ENCODE results near the gene HMOX1. TPM values are rescaled to one million over a fixed set of nuclear protein-coding genes. Genes with fewer than 3 reads are reported as not detected.

HMOX1 gene
- total RNA-seq, 2 experiments from 2014 or later: 0.88 to 6.0 TPM

DNA sequence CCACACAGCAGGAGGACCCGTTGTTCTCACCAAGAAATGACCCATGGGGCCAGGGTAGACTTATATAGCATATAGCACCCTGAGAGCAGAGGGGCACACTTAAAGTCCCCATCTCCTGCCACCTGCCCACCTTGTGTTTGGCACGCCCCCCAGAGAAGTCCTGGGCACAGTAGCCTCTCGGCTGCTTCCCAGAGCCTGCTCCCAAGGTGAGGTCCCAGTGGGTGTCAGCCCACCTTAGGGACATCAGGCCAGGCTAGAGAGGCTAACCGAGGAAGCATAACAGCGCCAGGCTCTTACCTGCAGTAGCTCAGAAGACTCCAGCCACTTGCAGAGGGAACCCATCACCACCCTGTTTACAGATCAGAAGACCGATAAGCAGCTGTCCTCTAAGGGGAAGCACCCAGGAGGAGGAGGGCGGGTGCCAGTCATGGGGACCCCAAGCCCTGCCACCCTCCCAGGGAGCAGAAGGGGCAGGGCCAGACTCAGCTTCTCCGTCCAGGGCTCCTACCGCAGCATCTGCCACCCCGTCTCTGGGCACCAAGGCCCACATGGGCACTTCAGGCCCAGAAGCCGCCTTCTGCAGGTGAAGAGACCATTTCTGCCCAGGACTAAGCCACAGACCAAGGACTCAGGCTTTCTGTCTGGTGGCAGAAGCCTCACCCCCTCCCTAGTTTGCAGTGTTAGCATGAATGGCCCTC is 34.9 kb upstream of the HMOX1 start:
- no peak for DNase-seq
- H3K4me3 Mint-ChIP-seq: no peak overlapping the region
- H3K27ac Mint-ChIP-seq: no peak overlapping the region
- peaks cover 2% of the 10 kb centered on the region for H3K4me1 Mint-ChIP-seq
- H3K27me3 Mint-ChIP-seq: no peaks in the 10 kb centered on the region
- no peaks in the 10 kb centered on the region for H3K9me3 Mint-ChIP-seq (ENCODE audit: low read depth)
- CTCF ChIA-PET: interaction anchor here (0.6 kb wide), 1 partner anchor 50 kb away, joined by 3 read pairs; no protein-coding TSS in a partner anchor
- no peaks in the 10 kb centered on the region for H3K36me3 Mint-ChIP-seq
- ATAC-seq: no peak

DNA sequence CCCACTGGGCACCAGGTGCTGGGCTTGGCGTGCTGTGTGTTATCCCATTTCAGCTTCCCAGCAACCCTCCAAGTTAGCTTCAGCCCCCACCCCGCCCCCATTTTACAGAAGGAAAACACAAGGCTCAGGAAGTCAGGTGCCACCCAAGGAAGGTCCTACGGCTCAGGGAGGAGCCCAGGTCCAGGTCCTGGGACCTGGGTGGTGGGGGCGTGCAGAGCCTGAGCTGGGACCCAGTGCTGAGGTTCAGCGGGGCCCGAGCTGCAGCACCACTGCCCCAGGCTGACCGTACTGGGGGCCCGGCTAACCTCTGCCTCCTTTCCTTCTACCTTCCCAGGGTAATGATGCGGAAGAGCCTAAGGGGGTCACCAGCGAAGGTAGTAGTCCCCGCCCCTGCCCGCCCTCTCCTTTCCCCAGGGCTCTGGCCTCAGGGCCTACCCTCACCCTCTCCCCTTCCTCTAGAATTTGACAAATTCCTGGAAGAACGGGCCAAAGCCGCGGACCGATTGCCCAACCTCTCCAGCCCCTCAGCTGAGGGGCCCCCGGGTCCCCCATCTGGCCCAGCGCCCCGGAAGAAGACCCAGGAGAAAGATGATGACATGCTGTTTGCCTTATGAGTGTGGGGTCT is 34.2 kb upstream of the HMOX1 start:
- DNase-seq: no peak
- no peak for ATAC-seq
- Mint-ChIP-seq H3K27me3 (no peaks in the 10 kb centered on the region), H3K4me1 (peaks cover 10% of the 10 kb centered on the region), H3K9me3 (ENCODE audit: low read depth) (no peaks in the 10 kb centered on the region), H3K36me3 (no peaks in the 10 kb centered on the region), H3K27ac (no peak overlapping the region), H3K4me3 (no peak overlapping the region)
- CTCF ChIA-PET: interaction anchor here (0.6 kb wide), 1 partner anchor 49 kb away, joined by 3 read pairs; no protein-coding TSS in a partner anchor

DNA sequence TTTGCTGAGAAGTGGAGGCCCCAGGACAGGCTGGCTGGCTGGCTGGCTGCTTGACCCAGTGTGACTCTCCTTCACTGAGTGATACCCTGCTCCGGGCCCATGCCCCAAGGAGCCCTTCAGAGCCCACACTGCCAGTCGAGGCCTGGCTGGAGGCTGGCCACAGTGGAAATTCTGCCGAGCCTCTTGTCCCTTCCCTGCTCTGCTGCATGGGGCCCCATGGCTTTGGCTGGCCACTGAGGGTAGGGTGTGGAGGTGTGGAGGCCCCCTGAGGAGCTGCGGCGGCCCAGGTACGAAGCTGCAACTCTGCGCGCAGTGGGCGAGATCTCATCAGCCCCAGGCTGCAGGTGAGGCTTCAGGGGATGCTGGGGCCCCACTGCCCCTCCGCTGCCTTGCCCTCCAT is 33.4 kb upstream of the HMOX1 start:
- ATAC-seq (no peak), DNase-seq (no peak)
- CTCF ChIA-PET: no interaction called here
- Mint-ChIP-seq H3K9me3 (ENCODE audit: low read depth) (no peaks in the 10 kb centered on the region), H3K4me1 (peaks cover 15% of the 10 kb centered on the region), H3K27ac (no peak overlapping the region), H3K4me3 (no peak overlapping the region), H3K27me3 (no peaks in the 10 kb centered on the region), H3K36me3 (no peaks in the 10 kb centered on the region)

DNA sequence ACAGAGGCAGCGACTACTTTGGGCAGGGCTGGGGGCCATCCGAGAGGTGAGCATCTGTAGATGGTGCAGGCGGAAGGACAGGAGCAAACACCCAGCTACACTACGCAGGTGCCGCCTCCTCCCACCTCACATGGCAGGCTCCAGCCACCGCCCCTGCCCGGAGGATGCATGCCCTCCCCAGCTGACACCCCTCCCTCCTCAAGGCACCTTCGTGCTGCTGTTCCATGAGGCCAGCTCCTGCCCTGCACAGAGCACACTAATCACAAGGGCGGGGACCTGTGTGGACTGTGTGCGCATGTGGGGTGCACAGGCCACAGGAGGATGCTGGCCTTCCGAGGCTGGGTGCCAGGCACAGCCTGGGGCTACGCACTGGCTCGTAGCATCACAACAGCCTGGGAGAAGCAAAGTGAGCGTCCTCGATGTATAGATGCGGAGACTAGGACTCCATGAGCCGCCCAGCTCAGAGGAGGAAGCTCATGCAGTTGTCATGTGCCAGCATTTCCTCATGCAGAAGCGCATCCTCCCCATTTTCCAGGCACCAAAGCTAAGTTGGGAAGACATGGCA is 32.8 kb upstream of the HMOX1 start:
- CTCF ChIA-PET: interaction anchor here (1.3 kb wide), 1 partner anchor 268 kb away, joined by 3 read pairs; no protein-coding TSS in a partner anchor
- Mint-ChIP-seq H3K4me3 (no peak overlapping the region), H3K27me3 (no peaks in the 10 kb centered on the region), H3K36me3 (no peaks in the 10 kb centered on the region), H3K27ac (no peak overlapping the region), H3K4me1 (peaks cover 22% of the 10 kb centered on the region), H3K9me3 (ENCODE audit: low read depth) (no peaks in the 10 kb centered on the region)
- DNase-seq: no peak
- ATAC-seq: no peak

DNA sequence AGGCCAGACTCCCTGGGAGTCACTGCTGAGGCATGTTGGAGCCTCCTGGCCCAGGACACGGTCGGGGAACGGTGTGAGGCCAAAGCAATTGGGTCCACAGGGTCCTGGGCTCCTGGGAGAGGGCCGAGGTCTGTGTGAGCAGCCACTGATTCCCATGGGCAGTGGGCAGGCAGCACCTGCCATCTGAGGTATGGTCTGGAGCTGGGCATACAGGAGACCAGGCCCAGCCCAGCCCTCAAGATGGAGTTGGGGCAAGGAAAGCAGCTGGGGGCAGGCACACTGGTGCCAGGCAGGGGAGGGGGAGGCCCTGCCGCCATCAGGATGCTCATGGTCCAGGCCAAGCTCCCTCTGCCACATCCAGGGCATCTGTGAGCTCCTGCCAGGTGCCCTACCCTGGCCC is 32.2 kb upstream of the HMOX1 start:
- Mint-ChIP-seq H3K9me3 (ENCODE audit: low read depth) (no peaks in the 10 kb centered on the region), H3K4me1 (peaks cover 23% of the 10 kb centered on the region), H3K36me3 (no peaks in the 10 kb centered on the region), H3K27me3 (no peaks in the 10 kb centered on the region), H3K4me3 (no peak overlapping the region), H3K27ac (no peak overlapping the region)
- ATAC-seq (no peak), DNase-seq (no peak)
- CTCF ChIA-PET: interaction anchor here (1.3 kb wide), 1 partner anchor 267 kb away, joined by 3 read pairs; no protein-coding TSS in a partner anchor

DNA sequence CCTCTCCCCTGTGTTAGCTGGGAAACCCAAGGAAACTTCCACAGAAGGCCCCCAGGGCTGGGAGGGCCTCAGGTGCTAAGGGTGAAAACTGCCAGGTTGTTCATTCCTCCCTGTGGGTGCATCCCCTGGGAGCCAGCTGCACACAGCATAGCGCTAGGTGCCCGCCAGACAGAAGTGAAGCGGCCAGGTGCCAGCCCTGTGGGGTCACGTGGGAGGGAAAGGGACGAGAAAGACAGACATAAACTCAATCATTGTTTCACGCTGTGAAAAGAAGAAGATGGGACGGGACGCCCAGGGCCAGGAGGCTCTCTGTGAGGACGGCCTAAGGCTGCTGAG is 31.6 kb upstream of the HMOX1 start:
- CTCF ChIA-PET: interaction anchor here (1.2 to 4.9 kb wide), 3 partner anchors 233 to 267 kb away, joined by 3 to 36 read pairs (median 3); no protein-coding TSS in a partner anchor
- Mint-ChIP-seq H3K36me3 (no peaks in the 10 kb centered on the region), H3K4me3 (no peak overlapping the region), H3K4me1 (peaks cover 23% of the 10 kb centered on the region), H3K27ac (no peak overlapping the region), H3K27me3 (no peaks in the 10 kb centered on the region), H3K9me3 (ENCODE audit: low read depth) (no peaks in the 10 kb centered on the region)
- DNase-seq: no peak
- ATAC-seq: no peak

DNA sequence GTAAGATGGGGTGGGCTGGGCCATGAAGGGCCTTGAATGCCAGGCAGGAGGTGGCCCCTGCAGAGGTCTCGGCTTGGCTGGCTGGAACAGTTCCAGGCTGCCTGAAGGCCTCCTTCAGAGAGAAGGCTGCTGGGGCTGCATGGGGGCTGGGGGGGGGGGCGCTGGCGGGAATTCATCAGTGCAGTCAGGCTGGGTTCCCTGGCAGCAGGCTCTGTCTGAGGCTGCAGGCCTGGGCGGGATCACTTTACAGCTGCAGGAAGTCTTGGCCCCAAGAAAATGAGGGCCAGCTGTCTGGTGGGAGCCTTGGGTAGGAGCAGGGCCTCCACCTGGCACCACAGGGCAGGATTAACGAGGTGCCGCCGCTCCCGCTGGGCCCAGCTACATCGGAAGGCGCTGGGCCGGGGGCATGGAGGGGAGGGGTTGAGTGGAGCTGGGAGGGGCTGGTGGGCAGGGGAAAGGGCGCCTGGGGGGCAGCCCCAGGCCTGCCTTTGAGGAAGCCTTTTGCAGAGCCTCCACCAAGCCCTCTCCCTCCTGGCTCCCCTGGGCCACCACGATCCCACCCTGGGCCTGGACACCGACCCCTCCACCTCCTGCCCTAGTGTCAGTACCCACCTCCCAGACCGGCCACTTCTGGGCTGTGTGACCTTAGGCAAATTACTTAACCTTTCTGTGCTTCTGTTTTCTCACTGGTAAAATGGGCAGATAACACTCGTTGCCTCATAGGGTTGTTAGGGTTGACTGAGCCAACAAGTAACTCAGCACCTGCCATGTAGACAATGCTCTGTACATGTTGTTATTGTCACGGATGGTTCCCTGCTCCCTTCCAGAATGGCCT is 31.0 kb upstream of the HMOX1 start:
- no peak overlapping the region for H3K27ac Mint-ChIP-seq
- no peaks in the 10 kb centered on the region for H3K36me3 Mint-ChIP-seq
- H3K4me3 Mint-ChIP-seq: no peak overlapping the region
- no peaks in the 10 kb centered on the region for H3K27me3 Mint-ChIP-seq
- DNase-seq (no peak), ATAC-seq (no peak)
- CTCF ChIA-PET: interaction anchor here (0.8 to 4.9 kb wide), 12 partner anchors 26 to 716 kb away, joined by 3 to 36 read pairs (median 6); no protein-coding TSS in a partner anchor
- peaks cover 22% of the 10 kb centered on the region for H3K4me1 Mint-ChIP-seq
- no peaks in the 10 kb centered on the region for H3K9me3 Mint-ChIP-seq (ENCODE audit: low read depth)

DNA sequence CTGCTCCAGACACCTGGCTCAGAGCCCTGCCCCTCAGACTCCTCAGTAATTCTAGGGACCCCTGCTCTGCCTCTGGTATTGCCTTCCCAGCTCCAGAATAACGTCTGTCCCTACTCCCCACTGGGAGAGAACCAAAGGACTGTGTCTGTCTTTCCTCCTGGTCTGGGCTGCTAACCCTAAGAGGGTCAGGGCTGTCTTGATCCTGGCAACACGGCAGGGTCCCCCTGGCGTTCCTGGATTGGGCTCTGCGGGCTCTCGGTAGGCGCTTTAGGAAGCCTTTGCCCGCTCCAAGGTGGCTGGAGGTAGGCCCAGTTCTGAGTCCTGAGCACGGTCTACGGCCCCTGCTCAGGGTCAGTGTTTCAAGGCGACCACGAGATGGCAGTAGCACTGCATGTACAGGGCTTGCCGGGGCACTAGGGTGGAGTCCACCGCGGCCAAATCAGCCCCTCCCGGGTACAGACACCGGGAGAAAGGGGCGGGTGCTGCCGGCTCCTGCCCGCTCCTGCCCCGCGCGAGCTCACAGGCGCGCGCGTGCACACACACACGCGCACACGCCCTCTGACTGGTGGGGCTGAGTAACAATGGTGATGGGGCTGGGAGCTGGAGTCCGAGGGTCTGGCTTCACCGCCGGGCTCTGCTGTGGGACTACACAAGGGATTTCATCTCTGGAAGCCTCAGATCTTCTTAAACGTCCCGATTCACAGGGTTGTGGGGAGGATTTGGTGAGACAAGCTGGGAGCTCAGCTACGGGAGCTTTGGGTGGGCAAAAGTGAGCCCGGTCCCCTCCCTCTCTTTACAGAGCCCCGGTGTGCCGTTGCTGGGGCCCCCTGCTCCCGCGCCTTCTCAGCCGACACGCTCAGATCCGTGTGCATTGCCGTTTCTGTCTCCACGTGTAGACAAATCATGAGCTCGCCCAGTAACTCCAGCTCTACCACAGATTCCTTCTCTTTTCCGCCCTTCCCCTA is 30.1 kb upstream of the HMOX1 start:
- ATAC-seq (peak; percentile 95), DNase-seq (peak; percentile 93)
- no peaks in the 10 kb centered on the region for H3K36me3 Mint-ChIP-seq
- H3K27ac Mint-ChIP-seq: no peak overlapping the region
- H3K27me3 Mint-ChIP-seq: peaks cover 5% of the 10 kb centered on the region
- no peaks in the 10 kb centered on the region for H3K9me3 Mint-ChIP-seq (ENCODE audit: low read depth)
- H3K4me1 Mint-ChIP-seq: peaks cover 21% of the 10 kb centered on the region
- peak overlapping the region; percentile 70 for H3K4me3 Mint-ChIP-seq
- CTCF ChIA-PET: interaction anchor here (0.6 to 4.9 kb wide), 40 partner anchors 9 to 779 kb away, joined by 3 to 36 read pairs (median 3); partner anchors contain the start of genes HMOX1 and MCM5

DNA sequence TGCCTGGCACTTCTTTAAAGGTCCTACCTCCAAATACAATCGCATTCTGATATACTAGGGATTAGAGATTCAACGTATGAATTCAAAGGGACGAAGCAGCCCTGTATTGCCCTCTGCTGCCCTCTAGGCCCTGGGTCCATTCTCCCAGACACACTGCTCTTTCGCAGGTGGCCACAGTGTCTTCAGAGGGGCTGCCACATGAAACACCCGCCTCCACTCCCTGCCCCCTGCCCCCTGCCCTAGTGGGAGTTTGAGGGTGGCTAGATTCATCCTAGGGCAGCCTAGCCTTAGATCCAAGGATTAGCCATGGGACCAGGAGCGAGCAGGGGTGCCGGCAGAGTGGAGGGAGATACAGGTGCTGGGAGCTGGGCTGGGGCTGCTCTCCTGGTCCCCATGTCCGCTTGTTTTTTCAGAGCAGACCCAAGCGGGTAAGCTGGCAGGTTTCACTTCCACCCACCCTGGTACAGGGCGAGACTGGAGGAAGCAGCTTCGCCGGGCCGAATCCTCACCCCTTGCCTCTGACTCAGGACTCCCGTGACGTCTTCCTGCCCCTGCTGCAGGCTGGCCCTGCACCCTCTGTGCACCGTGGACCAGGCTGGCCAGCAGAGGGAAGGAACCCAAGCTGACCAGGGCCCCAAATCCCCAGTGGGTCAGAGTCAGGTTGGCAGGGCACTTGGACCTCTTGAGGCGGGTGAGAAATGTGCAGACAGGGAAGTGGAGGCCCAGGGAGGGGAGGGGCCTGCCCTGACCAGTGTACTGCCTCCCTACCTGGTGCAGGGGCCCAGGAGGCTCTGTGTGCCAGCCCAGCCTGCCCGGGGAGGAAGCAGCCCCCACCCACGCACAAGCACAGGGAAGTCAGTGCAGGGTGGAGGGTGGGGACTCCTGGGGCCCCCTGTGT is 28.4 kb upstream of the HMOX1 start:
- peaks cover 21% of the 10 kb centered on the region for H3K4me1 Mint-ChIP-seq
- DNase-seq: peak; percentile 76
- H3K4me3 Mint-ChIP-seq: no peak overlapping the region
- H3K36me3 Mint-ChIP-seq: no peaks in the 10 kb centered on the region
- CTCF ChIA-PET: interaction anchor here (1.0 to 4.9 kb wide), 10 partner anchors 17 to 772 kb away, joined by 3 to 36 read pairs (median 3); partner anchors contain the start of gene HMOX1
- peak; percentile 46 for ATAC-seq
- peaks cover 9% of the 10 kb centered on the region for H3K27me3 Mint-ChIP-seq
- H3K9me3 Mint-ChIP-seq (ENCODE audit: low read depth): no peaks in the 10 kb centered on the region
- H3K27ac Mint-ChIP-seq: peak overlapping the region; percentile 83

DNA sequence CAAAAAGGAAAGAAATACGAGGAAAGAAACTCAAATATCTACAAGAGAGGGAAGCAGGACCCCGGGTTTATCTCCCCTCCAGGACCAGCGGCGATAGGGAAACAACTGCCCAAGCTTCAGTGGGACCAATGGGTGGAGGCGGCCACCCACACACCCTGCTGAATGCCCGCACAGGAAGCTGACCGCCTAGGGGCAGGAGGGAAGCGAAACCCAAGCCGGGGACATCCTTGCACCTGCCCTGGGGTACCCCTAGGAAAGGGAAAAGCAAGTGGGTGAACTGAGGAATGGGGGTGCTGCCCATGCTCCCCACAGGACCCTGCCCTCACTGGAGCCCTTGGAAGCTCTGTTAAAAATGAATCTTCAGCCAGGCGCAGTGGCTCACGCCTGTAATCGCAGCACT is 27.6 kb upstream of the HMOX1 start:
- Mint-ChIP-seq H3K27ac (no peak overlapping the region), H3K36me3 (no peaks in the 10 kb centered on the region), H3K4me3 (no peak overlapping the region), H3K9me3 (ENCODE audit: low read depth) (no peaks in the 10 kb centered on the region), H3K4me1 (peaks cover 25% of the 10 kb centered on the region), H3K27me3 (peaks cover 13% of the 10 kb centered on the region)
- no peak for DNase-seq
- CTCF ChIA-PET: interaction anchor here (1.0 to 4.9 kb wide), 5 partner anchors 16 to 771 kb away, joined by 3 to 36 read pairs (median 3); no protein-coding TSS in a partner anchor
- no peak for ATAC-seq

DNA sequence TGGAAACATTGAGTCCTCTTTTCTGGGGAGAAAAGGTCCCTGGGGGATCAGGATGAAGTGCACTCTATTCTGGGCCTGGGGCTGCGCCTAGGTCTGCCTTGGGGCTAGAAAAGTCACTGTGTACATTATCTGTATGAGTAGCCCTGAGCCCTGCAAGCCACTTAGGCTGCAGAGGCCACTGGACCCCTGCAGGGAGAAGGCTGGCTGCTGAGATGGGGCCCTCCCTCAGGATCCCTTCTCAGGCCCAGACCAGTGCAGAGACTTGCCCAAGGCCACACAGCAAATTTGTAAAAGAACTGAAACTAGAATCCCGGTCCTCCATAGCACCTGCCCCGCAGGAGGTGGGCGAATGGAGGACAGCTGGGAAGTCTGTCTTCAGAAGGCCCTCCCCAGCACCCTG is 26.8 kb upstream of the HMOX1 start:
- CTCF ChIA-PET: interaction anchor here (0.7 to 4.9 kb wide), 4 partner anchors 143 to 770 kb away, joined by 3 to 36 read pairs (median 4); no protein-coding TSS in a partner anchor
- DNase-seq (no peak), ATAC-seq (no peak)
- no peaks in the 10 kb centered on the region for H3K36me3 Mint-ChIP-seq
- no peak overlapping the region for H3K4me3 Mint-ChIP-seq
- H3K27me3 Mint-ChIP-seq: peaks cover 13% of the 10 kb centered on the region
- no peak overlapping the region for H3K27ac Mint-ChIP-seq
- peaks cover 25% of the 10 kb centered on the region for H3K4me1 Mint-ChIP-seq
- H3K9me3 Mint-ChIP-seq (ENCODE audit: low read depth): no peaks in the 10 kb centered on the region

Data from activated CD8-positive, alpha-beta memory T cell treated with anti-CD3 and anti-CD28 coated beads, Interleukin-2, amount 10 ng/mL, durations not matched to agents 7 days and 5 days (primary cell).